CD4-positive, alpha-beta T cell treated with Interleukin-6 for 4 hours (primary cell): ENCODE results near the gene OR2B2.

Experiments
- DNase-seq: peaks from one replicate; pipeline ENCODE4 v3.0.0-alpha.2; 2020; ENCODE audit warnings: mixed read lengths

The OR2B2 gene

GRCh38 chr6:27893059-27893835 is 18.9 kb downstream of the OR2B2 start:
- peak; percentile 87 for DNase-seq

GRCh38 chr6:27892649-27893058 is 19.5 kb downstream of the OR2B2 start:
- DNase-seq = no peak

GRCh38 chr6:27891320-27891875 is 20.8 kb downstream of the OR2B2 start:
- no peak for DNase-seq

GRCh38 chr6:27890445-27891319 is 21.5 kb downstream of the OR2B2 start:
- DNase-seq = peak; percentile 80

GRCh38 chr6:27889628-27890444 is 22.4 kb downstream of the OR2B2 start:
- DNase-seq = no peak

GRCh38 chr6:27889275-27889627 is 22.9 kb downstream of the OR2B2 start:
- no peak for DNase-seq

- no peak for DNase-seq
These were observed 23.6 kb downstream of the OR2B2 start for GRCh38 chr6:27888566-27888965.

- no peak for DNase-seq
These were observed 26.1 kb downstream of the OR2B2 start for GRCh38 chr6:27886073-27886472.

GRCh38 chr6:27883136-27883535 is 29.1 kb downstream of the OR2B2 start:
- no peak for DNase-seq

- no peak for DNase-seq
These were observed 29.6 kb downstream of the OR2B2 start for GRCh38 chr6:27882624-27883023.

- DNase-seq = no peak
These were observed 32.4 kb downstream of the OR2B2 start for GRCh38 chr6:27879837-27880236.

- no peak for DNase-seq
These were observed 38.2 kb downstream of the OR2B2 start for GRCh38 chr6:27874016-27874415.

GRCh38 chr6:27873021-27873940 is 38.9 kb downstream of the OR2B2 start:
- peak; percentile 80 for DNase-seq

GRCh38 chr6:27872642-27873020 is 39.6 kb downstream of the OR2B2 start:
- DNase-seq = no peak

- DNase-seq = peak; percentile 89
These were observed 40.1 kb downstream of the OR2B2 start for GRCh38 chr6:27871924-27872638.

- no peak for DNase-seq
These were observed 41.8 kb downstream of the OR2B2 start for GRCh38 chr6:27870291-27870870.

- no peak for DNase-seq
These were observed 43.9 kb downstream of the OR2B2 start for GRCh38 chr6:27868311-27868710.

- no peak for DNase-seq
These were observed 44.3 kb downstream of the OR2B2 start for GRCh38 chr6:27867945-27868300.

GRCh38 chr6:27867051-27867944 is 44.9 kb downstream of the OR2B2 start:
- peak; percentile 81 for DNase-seq
